Lower leg skin (tissue), 4 donors: ENCODE results near the gene NT5M. TPM values are rescaled to one million over a fixed set of nuclear protein-coding genes. Genes with fewer than 3 reads are reported as not detected.

ENCODE experiments used
- DNase-seq, 2 donors: peaks; one replicate each; pipeline ENCODE4 v3.0.0-alpha.2; 2019; ENCODE audit warnings: low spot score in 2 of 2
- H3K4me3 ChIP-seq: fragments of 200-600 bp; sonication (generic); 2 replicates; pipeline ENCODE4 v1.5.1; 2017; ENCODE audit warnings: mild to moderate bottlenecking, low read depth; ENCODE audit not compliant: poor library complexity, severe bottlenecking
- POLR2A ChIP-seq, 2 donors: fragments of 450-650 bp; IDR thresholded peaks; one replicate each; pipeline ENCODE4 v1.6.1; 2016 to 2017; ENCODE audit warnings: antibody characterized with exemption in 2 of 2, mild to moderate bottlenecking in 1 of 2, moderate library complexity in 1 of 2
- WGBS, 2 donors: methylation state at CpG; one replicate each; pipeline ENCODE4 v1.1.5; 2018; 5-methylcytosine and 5-hydroxymethylcytosine counted together
- intact Hi-C: fragments of 100-400 bp; cut with DNase I; formaldehyde crosslinking; loops from one replicate; pipeline ENCODE4 v1.15.0; 2023; ENCODE audit warnings: low total_unique reads
- total RNA-seq, 4 donors: library from RNA; depleted of rRNA; stranded (reverse); fragments of >200 nt; gene quantifications; one replicate each; pipeline ENCODE4 v1.1.0, GENCODE V29; 2016
- TF ChIP-seq, protein P1 (sequence below), 3 donors: fragments of 450-650 bp; IDR thresholded peaks; one replicate each; pipeline ENCODE4 v1.5.1; 2016; ENCODE audit warnings: antibody characterized with exemption in 3 of 3, mild to moderate bottlenecking in 3 of 3, moderate library complexity in 2 of 3

Gene NT5M
- total RNA-seq, 4 donors from 2014 or later: 0.53 to 4.5 (median 1.1) TPM

DNA sequence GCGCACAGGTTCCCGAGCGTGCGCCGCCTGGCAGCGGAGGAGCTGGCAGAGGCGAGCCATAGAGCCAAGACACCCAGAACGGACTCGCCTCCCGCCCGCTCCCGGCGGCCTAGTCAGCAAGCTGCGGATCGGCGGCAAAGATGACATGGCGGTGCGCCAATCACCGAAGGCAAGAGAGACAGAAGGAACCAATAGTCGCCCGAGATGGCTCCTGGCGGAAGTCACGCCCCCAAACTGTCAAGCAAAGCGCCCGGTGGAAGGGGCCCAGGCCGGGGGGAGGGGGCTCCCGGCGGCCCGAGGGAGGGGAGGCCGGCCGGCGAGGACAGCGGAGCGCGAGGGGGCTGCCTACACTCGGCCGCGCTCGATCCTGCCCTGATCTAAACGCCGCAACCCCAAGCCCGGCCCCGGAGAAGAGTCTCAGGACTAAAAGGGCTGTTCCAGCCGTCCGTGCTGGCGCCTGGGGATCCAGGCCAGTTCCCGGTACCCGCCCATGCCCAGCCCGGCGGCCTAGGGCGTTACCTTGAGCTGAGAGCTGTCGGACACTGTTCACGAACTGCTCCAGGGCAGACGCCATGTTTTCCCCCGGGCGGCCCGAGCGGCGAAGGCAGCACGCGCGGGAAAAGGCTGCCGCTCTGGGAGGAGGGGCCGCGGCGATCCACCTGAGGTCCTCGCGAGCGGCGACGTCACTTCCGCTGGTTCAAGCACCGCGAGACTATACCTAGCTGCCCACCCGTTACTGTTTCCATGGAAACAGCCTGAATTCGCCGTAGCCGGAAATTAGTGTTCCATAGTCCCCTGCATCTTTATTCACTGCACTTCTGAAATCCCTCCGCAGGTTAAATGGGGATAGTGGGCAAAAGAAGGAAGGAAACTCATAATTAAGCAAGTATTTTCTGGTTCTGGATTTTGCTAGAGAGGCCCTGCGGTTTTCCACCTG lies 22.3 kb upstream of the NT5M start, which contains the start of gene COPS3:
COPS3 (minus strand) TSS at position 634 of the 937 bp plus-strand sequence; CDS start at position 574, 60 bp downstream.
- intact Hi-C loops: no loop called here
- TF ChIP-seq, protein P1, sequence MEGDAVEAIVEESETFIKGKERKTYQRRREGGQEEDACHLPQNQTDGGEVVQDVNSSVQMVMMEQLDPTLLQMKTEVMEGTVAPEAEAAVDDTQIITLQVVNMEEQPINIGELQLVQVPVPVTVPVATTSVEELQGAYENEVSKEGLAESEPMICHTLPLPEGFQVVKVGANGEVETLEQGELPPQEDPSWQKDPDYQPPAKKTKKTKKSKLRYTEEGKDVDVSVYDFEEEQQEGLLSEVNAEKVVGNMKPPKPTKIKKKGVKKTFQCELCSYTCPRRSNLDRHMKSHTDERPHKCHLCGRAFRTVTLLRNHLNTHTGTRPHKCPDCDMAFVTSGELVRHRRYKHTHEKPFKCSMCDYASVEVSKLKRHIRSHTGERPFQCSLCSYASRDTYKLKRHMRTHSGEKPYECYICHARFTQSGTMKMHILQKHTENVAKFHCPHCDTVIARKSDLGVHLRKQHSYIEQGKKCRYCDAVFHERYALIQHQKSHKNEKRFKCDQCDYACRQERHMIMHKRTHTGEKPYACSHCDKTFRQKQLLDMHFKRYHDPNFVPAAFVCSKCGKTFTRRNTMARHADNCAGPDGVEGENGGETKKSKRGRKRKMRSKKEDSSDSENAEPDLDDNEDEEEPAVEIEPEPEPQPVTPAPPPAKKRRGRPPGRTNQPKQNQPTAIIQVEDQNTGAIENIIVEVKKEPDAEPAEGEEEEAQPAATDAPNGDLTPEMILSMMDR (IDR thresholded peaks at IDR 0.05): no peak
- no peak for TF ChIP-seq POLR2A (IDR thresholded peaks at IDR 0.05)
- WGBS, 2 donors: 0 to 1% methylated on average over 63 to 65 of the region's 80 CpGs
- DNase-seq: peak; percentile 97 to 100
- H3K4me3 ChIP-seq: peak within 1 kb of the TSS; percentile 53

DNA sequence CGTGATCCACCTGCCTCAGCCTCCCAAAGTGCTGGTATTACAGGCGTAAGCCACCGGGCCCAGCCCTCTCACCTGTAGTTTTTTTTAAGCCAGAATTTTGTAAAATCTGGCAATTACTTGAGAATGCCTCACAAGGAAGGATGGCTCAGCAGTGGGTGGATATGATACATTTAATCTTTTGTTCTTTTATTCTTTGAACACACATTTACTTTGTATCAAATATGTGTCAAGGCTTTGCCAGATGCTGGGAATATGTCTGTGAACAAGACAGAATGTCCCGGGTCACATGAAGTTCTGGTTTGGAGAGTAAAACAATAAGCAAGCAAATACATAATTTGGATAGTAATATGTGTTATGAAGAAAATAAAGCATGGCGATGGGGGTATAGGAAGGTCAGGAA lies 17.2 kb upstream of the NT5M start:
- no peak for TF ChIP-seq POLR2A (IDR thresholded peaks at IDR 0.05)
- TF ChIP-seq, protein P1 (IDR thresholded peaks at IDR 0.05): no peak
- no peak overlapping the region for H3K4me3 ChIP-seq
- 87 to 92% methylated on average over 5 of the region's 5 CpGs for WGBS, 2 donors
- DNase-seq: no peak
- intact Hi-C loops: no loop called here

DNA sequence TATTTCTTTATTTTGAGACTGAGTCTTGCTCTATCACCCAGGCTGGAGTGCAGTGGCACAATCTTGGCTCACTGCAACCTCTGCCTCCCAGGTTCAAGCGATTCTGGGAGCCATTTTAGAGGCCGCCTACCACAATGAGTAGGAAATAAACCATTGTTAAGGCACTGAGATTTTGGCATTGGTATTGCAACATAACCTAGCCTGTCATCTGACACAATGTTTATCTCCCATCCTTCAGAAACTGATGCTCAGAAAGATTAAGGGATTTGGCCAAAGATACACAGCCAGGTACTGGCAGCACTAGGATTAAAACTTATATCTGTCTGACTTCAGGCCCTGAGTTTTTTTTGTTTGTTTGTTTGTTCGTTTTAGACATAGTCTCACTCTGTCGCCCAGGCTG lies 14.1 kb upstream of the NT5M start:
- DNase-seq: no peak
- TF ChIP-seq, protein P1 (IDR thresholded peaks at IDR 0.05): no peak
- no peak for TF ChIP-seq POLR2A (IDR thresholded peaks at IDR 0.05)
- WGBS, 2 donors: 87 to 91% methylated on average over 4 of the region's 4 CpGs
- intact Hi-C loops: no loop called here
- H3K4me3 ChIP-seq: no peak overlapping the region

DNA sequence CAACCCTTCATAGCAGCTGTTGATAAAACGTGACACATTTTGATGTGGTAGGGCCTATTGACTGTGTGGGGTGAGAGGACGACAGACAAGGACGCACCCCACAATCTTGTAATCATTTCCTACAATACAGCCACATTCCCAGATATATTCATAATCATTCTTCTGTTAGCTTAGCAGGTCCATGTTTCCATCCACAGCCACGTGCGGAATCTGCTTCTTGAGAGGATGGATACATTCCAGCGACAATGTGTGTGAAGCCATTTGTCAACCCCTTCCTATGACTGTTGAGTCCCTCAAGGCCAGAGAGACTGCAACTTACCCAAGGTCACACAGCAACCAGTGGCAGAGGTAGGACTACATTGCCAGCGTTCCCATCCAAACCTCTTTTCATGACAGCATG lies 13.5 kb upstream of the NT5M start:
- TF ChIP-seq, protein P1 (IDR thresholded peaks at IDR 0.05): no peak
- TF ChIP-seq POLR2A (IDR thresholded peaks at IDR 0.05): no peak
- 78 to 83% methylated on average over 7 of the region's 7 CpGs for WGBS, 2 donors

DNA sequence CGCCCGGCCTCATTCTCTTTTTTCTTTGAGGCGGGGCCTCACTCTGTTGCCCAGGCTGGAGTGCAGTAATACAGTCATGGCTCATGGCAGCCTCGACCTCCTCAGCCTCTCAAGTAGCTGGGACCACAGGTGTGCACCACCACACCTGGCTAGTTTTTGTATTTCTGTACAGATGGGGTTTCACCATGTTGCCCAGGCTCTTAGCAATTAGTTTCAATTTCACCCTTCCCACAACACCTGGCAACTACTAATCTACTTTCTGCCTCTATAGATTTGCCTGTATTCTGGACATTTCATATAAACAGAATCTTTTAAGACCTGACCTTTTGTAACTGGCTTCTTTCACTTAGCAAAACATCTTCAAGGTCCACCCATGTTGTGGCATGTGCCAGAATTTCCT lies 8.0 kb upstream of the NT5M start:
- no peak for TF ChIP-seq POLR2A (IDR thresholded peaks at IDR 0.05)
- TF ChIP-seq, protein P1 (IDR thresholded peaks at IDR 0.05): no peak
- WGBS, 2 donors: 94 to 96% methylated on average over 4 of the region's 4 CpGs
- intact Hi-C loops: no loop called here
- no peak overlapping the region for H3K4me3 ChIP-seq
- no peak for DNase-seq

More for the DNA sequence above, 13.5 kb upstream of the NT5M start:
- DNase-seq: peak in 1 of 2 donors; percentile 18
- no peak overlapping the region for H3K4me3 ChIP-seq
- intact Hi-C loops: no loop called here
